H1 (cell line): ENCODE results near the gene IGF1. TPM values are rescaled to one million over a fixed set of nuclear protein-coding genes. Genes with fewer than 3 reads are reported as not detected.

Experiments used
- MAFK ChIP-seq: IDR thresholded peaks from 2 replicates; pipeline ENCODE4 v1.6.1; 2012; ENCODE audit warnings: low read depth, mild to moderate bottlenecking, improper control_type of control experiment, low read length
- USF2 ChIP-seq: IDR thresholded peaks from 2 replicates; pipeline ENCODE4 v1.6.1; 2011; ENCODE audit warnings: low read length, improper control_type of control experiment
- polyA plus RNA-seq, 7 experiments: library from polyadenylated mRNA; depleted of rRNA in 3 of 7; stranded (reverse) in 5 of 7; unstranded in 2 of 7; fragments of >200 nt in 5 of 7; fragments of 200-250 nt in 2 of 7; gene quantifications; 1 replicate in 5 of 7; 2 replicates in 1 of 7; 4 replicates in 1 of 7; pipeline versions ENCODE4 v1.2.1 to v1.2.3, GENCODE V29; 2011 to 2013; ENCODE audit warnings: missing spikeins in 2 of 7, mixed read lengths in 2 of 7
- total RNA-seq: library from RNA; stranded (reverse); fragmentation: NEBNext Ultra II Directional; extraction: Animal tissue kit (Norgen Biotek cat#: 25700); gene quantifications from 2 replicates; pipeline ENCODE4 v1.2.1, GENCODE V29; 2021
- TF ChIP-seq, protein P1 (sequence below): fragments of 300-600 bp; sonication (generic); IDR thresholded peaks from 2 replicates; pipeline ENCODE4 v1.7.1; 2012; ENCODE audit warnings: low read length, moderate library complexity, mild to moderate bottlenecking, inconsistent platforms; ENCODE audit not compliant: insufficient replicate concordance

IGF1 gene
- total and polyA plus RNA-seq, 2 of the 8 experiments (the other 6 are each of a cell fraction or from before 2014, with no cell fraction given): not detected

DNA sequence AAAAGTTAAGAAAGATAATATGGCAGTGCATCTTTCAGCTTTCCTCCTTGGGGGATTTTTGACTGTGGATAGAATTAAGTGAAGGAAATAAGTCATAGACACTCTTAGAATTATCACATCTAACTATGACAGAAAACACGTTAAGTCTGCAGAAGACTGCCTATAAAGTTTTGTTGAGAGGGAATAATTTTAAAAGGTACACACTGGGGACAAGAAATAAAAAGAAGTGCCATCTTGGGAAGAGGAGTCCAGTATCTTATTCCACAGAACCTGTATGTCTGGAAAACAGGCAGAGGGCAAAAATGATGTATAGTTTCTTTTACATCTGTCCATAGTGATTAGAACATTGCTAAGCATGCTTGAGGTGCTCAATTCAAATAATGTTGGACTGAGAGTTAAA is 80.7 kb downstream of the IGF1 start (continued):
- TF ChIP-seq, protein P1, sequence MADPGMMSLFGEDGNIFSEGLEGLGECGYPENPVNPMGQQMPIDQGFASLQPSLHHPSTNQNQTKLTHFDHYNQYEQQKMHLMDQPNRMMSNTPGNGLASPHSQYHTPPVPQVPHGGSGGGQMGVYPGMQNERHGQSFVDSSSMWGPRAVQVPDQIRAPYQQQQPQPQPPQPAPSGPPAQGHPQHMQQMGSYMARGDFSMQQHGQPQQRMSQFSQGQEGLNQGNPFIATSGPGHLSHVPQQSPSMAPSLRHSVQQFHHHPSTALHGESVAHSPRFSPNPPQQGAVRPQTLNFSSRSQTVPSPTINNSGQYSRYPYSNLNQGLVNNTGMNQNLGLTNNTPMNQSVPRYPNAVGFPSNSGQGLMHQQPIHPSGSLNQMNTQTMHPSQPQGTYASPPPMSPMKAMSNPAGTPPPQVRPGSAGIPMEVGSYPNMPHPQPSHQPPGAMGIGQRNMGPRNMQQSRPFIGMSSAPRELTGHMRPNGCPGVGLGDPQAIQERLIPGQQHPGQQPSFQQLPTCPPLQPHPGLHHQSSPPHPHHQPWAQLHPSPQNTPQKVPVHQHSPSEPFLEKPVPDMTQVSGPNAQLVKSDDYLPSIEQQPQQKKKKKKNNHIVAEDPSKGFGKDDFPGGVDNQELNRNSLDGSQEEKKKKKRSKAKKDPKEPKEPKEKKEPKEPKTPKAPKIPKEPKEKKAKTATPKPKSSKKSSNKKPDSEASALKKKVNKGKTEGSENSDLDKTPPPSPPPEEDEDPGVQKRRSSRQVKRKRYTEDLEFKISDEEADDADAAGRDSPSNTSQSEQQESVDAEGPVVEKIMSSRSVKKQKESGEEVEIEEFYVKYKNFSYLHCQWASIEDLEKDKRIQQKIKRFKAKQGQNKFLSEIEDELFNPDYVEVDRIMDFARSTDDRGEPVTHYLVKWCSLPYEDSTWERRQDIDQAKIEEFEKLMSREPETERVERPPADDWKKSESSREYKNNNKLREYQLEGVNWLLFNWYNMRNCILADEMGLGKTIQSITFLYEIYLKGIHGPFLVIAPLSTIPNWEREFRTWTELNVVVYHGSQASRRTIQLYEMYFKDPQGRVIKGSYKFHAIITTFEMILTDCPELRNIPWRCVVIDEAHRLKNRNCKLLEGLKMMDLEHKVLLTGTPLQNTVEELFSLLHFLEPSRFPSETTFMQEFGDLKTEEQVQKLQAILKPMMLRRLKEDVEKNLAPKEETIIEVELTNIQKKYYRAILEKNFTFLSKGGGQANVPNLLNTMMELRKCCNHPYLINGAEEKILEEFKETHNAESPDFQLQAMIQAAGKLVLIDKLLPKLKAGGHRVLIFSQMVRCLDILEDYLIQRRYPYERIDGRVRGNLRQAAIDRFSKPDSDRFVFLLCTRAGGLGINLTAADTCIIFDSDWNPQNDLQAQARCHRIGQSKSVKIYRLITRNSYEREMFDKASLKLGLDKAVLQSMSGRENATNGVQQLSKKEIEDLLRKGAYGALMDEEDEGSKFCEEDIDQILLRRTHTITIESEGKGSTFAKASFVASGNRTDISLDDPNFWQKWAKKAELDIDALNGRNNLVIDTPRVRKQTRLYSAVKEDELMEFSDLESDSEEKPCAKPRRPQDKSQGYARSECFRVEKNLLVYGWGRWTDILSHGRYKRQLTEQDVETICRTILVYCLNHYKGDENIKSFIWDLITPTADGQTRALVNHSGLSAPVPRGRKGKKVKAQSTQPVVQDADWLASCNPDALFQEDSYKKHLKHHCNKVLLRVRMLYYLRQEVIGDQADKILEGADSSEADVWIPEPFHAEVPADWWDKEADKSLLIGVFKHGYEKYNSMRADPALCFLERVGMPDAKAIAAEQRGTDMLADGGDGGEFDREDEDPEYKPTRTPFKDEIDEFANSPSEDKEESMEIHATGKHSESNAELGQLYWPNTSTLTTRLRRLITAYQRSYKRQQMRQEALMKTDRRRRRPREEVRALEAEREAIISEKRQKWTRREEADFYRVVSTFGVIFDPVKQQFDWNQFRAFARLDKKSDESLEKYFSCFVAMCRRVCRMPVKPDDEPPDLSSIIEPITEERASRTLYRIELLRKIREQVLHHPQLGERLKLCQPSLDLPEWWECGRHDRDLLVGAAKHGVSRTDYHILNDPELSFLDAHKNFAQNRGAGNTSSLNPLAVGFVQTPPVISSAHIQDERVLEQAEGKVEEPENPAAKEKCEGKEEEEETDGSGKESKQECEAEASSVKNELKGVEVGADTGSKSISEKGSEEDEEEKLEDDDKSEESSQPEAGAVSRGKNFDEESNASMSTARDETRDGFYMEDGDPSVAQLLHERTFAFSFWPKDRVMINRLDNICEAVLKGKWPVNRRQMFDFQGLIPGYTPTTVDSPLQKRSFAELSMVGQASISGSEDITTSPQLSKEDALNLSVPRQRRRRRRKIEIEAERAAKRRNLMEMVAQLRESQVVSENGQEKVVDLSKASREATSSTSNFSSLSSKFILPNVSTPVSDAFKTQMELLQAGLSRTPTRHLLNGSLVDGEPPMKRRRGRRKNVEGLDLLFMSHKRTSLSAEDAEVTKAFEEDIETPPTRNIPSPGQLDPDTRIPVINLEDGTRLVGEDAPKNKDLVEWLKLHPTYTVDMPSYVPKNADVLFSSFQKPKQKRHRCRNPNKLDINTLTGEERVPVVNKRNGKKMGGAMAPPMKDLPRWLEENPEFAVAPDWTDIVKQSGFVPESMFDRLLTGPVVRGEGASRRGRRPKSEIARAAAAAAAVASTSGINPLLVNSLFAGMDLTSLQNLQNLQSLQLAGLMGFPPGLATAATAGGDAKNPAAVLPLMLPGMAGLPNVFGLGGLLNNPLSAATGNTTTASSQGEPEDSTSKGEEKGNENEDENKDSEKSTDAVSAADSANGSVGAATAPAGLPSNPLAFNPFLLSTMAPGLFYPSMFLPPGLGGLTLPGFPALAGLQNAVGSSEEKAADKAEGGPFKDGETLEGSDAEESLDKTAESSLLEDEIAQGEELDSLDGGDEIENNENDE: no peak
- TF ChIP-seq USF2 (no peak), MAFK (no peak)
